IMR-90 (cell line): ENCODE measurements around the gene RC3H2.

Source experiments
- BHLHE40 ChIP-seq: fragments of 150-350 bp; IDR thresholded peaks from 2 replicates; pipeline ENCODE4 v1.6.1; 2016; ENCODE audit warnings: mild to moderate bottlenecking, low read depth, low read length
- MAFK ChIP-seq: IDR thresholded peaks from 2 replicates; pipeline ENCODE4 v1.6.1; 2012; ENCODE audit warnings: low read depth, low read length, improper control_type of control experiment
- NFE2L2 ChIP-seq: fragments of 150-350 bp; IDR thresholded peaks from 2 replicates; pipeline ENCODE4 v1.6.1; 2016; ENCODE audit warnings: low read depth, mild to moderate bottlenecking, low read length
- POLR2A ChIP-seq: IDR thresholded peaks from 2 replicates; pipeline ENCODE4 v1.6.1; 2012; ENCODE audit warnings: mild to moderate bottlenecking, low read depth, low read length
- RAD21 ChIP-seq: IDR thresholded peaks from 2 replicates; pipeline ENCODE4 v1.6.1; 2012; ENCODE audit warnings: low read length, improper control_type of control experiment
- RFX5 ChIP-seq: IDR thresholded peaks from 2 replicates; pipeline ENCODE4 v1.8.0; 2012; ENCODE audit warnings: low read depth, mild to moderate bottlenecking, low read length, moderate library complexity
- SMC3 ChIP-seq: fragments of 150-350 bp; IDR thresholded peaks from 2 replicates; pipeline ENCODE4 v1.6.1; 2016; ENCODE audit warnings: low read depth, mild to moderate bottlenecking, antibody characterized with exemption, low read length, moderate library complexity
- TF ChIP-seq, protein P1 (sequence below): conservative IDR thresholded peaks from 2 replicates; pipeline ENCODE4 v1.5.1; 2012; ENCODE audit warnings: mild to moderate bottlenecking, low read depth, low read length, improper control_type of control experiment

DNA sequence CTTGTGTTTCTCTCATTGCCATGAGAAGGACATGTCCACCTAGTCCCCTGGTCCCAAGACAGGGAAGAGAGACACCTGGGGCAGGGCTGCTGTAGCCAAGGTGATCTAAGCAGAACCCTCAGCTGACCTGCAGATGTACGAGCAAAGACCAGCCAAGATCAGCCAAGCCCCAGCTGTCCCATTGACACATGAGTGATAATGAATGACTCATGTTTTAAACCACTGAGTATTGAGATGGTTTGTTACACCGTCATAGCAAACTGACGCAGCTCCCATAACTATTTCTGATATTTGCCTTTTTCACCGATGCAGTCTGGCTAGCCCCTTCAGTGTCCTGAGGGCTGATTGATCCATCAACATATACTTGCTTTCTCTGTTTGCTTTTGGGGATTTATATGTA lies 98.5 kb downstream of the RC3H2 start:
- TF ChIP-seq, protein P1, sequence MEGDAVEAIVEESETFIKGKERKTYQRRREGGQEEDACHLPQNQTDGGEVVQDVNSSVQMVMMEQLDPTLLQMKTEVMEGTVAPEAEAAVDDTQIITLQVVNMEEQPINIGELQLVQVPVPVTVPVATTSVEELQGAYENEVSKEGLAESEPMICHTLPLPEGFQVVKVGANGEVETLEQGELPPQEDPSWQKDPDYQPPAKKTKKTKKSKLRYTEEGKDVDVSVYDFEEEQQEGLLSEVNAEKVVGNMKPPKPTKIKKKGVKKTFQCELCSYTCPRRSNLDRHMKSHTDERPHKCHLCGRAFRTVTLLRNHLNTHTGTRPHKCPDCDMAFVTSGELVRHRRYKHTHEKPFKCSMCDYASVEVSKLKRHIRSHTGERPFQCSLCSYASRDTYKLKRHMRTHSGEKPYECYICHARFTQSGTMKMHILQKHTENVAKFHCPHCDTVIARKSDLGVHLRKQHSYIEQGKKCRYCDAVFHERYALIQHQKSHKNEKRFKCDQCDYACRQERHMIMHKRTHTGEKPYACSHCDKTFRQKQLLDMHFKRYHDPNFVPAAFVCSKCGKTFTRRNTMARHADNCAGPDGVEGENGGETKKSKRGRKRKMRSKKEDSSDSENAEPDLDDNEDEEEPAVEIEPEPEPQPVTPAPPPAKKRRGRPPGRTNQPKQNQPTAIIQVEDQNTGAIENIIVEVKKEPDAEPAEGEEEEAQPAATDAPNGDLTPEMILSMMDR = no peak
- TF ChIP-seq NFE2L2 (no peak), POLR2A (no peak), SMC3 (no peak), RAD21 (no peak), MAFK (no peak), RFX5 (no peak), BHLHE40 (no peak)
